Mucosa of stomach (tissue), 1 donor: ENCODE data around the gene HLA-DRB5.
"Not testable (repeated sequence)": the region's sequence is repeated elsewhere in the genome, so short reads cannot be mapped to it uniquely, and the experiment has no call there.

Source experiments
- H3K27me3 ChIP-seq: one replicate; pipeline ENCODE4 v1.7.0; 2013; ENCODE audit warnings: mild to moderate bottlenecking, low read length; ENCODE audit not compliant: control insufficient read depth, insufficient read depth
- H3K36me3 ChIP-seq: one replicate; pipeline ENCODE4 v1.7.0; 2013; ENCODE audit warnings: low read length; ENCODE audit not compliant: control insufficient read depth, insufficient read depth
- H3K4me1 ChIP-seq: one replicate; pipeline ENCODE4 v1.7.0; 2013; ENCODE audit warnings: mild to moderate bottlenecking, low read length; ENCODE audit not compliant: control insufficient read depth, insufficient read depth
- H3K4me3 ChIP-seq: one replicate; pipeline ENCODE4 v1.7.0; 2013; ENCODE audit warnings: low read length
- H3K9ac ChIP-seq: one replicate; pipeline ENCODE4 v1.7.0; 2013; ENCODE audit warnings: mild to moderate bottlenecking, low read length, moderate library complexity
- H3K9me3 ChIP-seq: one replicate; pipeline ENCODE4 v1.7.0; 2013; ENCODE audit warnings: mild to moderate bottlenecking, low read length, moderate library complexity; ENCODE audit not compliant: control insufficient read depth
- donor health status: Pancreatic carcinoma.

The HLA-DRB5 gene

GRCh38 chr6:32488083-32488482 lies 42.0 kb downstream of the HLA-DRB5 start:
- no peaks in the 10 kb centered on the region for H3K36me3 ChIP-seq
- H3K9me3 ChIP-seq = no peaks in the 10 kb centered on the region
- no peak overlapping the region for H3K4me3 ChIP-seq
- H3K9ac ChIP-seq = no peak overlapping the region
- no peaks in the 10 kb centered on the region for H3K4me1 ChIP-seq
- no peaks in the 10 kb centered on the region for H3K27me3 ChIP-seq

- Histone ChIP-seq H3K9me3 (no peaks in the 10 kb centered on the region), H3K4me1 (no peaks in the 10 kb centered on the region), H3K36me3 (no peaks in the 10 kb centered on the region)
Measured at GRCh38 chr6:32484614-32484998, 45.5 kb downstream of the HLA-DRB5 start.

DNA sequence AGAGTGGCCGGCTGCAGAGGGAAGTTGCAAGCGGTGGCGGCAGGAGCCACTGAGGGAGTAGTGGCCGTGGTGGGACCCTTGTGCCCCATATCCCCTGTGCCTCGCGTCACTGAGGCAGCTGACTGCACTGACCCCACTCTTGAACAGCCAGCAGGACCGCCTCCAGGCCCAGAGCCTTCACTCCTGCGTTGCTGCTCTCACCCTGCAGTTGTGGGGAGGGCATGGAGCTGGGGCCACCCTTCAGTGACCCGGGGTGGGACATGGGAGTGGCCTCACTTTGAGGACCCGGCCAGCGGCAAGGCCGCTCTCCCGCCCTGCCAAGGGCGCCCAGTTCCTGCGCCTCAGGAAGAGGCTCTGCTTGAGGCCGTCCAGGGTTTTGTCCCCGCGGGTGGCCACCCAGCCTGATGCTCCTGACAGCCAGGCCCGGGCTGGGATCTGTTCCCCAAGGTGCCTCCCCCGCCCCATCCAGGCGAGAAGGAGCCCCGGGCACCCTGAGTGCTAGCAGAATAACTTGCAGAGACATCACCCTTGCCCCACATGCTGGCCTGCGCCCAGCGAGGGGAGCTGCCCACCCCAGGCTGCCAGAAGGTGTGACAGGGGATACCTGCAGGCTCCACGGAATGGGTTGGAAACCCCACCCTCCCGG lies 46.0 kb downstream of the HLA-DRB5 start:
- Histone ChIP-seq H3K27me3 (no peaks in the 10 kb centered on the region), H3K4me3 (no peak overlapping the region), H3K4me1 (no peaks in the 10 kb centered on the region), H3K9me3 (no peaks in the 10 kb centered on the region), H3K36me3 (no peaks in the 10 kb centered on the region), H3K9ac (no peak overlapping the region)

More at GRCh38 chr6:32484614-32484998, 45.5 kb downstream of the HLA-DRB5 start:
- Histone ChIP-seq H3K4me3 (no peak overlapping the region), H3K9ac (no peak overlapping the region), H3K27me3 (no peaks in the 10 kb centered on the region)

- Histone ChIP-seq H3K9me3 (no peaks in the 10 kb centered on the region), H3K27me3 (no peaks in the 10 kb centered on the region), H3K4me1 (no peaks in the 10 kb centered on the region), H3K36me3 (no peaks in the 10 kb centered on the region), H3K4me3 (no peak overlapping the region), H3K9ac (no peak overlapping the region)
Measured at GRCh38 chr6:32475392-32476206, 54.5 kb downstream of the HLA-DRB5 start.

DNA sequence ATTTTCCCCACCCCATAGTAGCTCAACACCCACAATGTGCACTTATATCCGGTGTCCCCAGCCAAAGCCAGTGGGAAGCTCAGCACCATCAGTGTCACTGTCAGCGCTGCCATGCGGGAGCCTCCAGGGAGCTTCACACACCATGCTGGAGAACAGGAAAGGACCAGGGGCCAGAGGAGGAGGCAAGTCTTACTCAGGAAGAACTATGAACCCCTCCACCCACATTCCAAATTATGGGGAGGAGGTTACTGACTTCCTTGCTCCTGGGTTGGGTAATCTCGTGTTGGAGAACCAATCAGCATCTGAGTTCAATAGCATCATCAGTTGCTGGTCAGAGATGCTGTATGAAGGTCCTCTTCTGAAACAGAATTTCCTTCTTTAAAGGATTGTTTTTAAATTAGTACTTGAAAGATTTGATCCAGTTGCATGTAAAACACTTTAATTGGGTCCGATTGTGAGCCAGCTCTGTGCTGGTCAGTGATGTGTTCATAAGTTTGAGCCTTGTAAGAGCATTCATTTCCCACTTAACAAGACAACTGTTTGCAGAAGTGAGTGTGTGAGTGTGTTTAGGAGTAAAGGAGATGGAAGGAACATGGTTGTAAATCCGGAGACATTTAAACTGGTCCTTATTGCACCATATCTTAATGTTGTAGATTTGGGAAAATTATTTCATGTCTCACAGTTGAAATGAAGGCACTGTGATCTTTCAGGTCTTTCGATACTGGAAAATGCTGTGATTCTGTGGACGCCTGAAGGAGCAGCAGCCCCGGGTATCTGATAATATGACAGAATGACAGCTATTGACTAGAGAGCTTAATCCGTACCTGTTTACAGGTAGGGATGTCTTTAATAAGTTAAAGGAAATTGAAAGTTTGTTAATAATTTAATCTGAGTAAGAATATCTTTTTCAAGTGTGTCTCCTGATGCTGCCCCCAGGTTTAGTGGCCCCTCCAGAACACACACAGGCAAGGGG lies 56.4 kb downstream of the HLA-DRB5 start:
- H3K9ac ChIP-seq, H3K27me3 ChIP-seq, H3K4me1 ChIP-seq, H3K9me3 ChIP-seq, H3K4me3 ChIP-seq, H3K36me3 ChIP-seq: not testable (repeated sequence)

DNA sequence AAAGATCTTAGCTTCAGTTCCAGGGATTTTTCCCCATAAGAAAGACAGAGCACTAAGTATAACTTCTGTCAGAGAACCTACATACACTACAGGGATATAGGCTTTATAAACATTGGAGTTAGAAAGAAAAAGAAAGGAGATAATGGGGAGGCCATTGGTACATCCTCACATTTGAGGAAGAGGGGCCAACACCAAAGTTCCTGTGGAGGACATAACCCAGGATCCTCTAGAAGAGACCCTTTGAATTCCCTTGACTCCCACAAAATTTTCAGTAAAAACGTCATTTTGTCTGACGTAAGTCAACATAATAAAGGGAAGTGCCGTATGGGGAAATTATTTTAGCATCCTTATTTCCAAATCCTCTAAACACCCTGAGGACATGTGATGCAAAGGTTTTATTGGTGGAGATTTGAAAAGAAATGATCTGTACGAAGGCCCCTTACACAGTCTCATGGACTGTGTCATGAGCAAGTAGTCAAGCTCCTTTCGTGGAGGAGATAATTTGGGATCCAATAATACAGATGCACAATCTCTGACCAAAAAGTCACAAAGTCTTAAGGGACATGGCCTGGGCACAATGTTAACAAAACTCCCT lies 57.2 kb downstream of the HLA-DRB5 start:
- H3K4me3 ChIP-seq = no peak overlapping the region
- H3K9me3 ChIP-seq = no peaks in the 10 kb centered on the region
- H3K4me1 ChIP-seq = no peaks in the 10 kb centered on the region
- H3K9ac ChIP-seq = no peak overlapping the region
- no peaks in the 10 kb centered on the region for H3K27me3 ChIP-seq
- no peaks in the 10 kb centered on the region for H3K36me3 ChIP-seq

DNA sequence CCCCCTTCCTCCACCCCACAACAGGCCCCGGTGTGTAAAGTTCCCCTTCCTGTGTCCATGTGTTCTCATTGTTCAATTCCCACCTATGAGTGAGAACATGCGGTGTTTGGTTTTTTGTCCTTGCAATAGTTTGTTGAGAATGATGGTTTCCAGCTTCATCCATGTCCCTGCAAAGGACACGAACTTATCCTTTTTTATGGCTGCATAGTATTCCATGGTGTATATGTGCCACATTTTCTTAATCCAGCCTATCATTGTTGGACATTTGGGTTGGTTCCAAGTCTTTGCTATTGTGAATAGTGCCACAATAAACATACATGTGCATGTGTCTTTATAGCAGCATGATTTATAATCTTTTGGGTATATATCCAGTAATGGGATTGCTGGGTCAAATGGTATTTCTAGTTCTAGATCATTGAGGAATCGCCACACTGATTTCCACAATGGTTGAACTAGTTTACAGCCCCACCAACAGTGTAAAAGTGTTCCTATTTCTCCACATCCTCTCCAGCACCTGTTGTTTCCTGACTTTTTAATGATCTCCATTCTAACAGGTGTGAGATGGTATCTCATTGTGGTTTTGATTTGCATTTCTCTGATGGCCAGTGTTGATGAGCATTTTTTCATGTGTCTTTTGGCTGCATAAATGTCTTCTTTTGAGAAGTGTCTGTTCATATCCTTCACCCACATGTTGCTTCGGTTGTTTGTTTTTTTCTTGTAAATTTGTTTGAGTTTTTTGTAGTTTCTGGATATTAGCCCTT lies 62.2 kb downstream of the HLA-DRB5 start:
- H3K4me3 ChIP-seq, H3K9me3 ChIP-seq, H3K36me3 ChIP-seq, H3K27me3 ChIP-seq, H3K9ac ChIP-seq, H3K4me1 ChIP-seq: not testable (repeated sequence)
